Lower leg skin (tissue), 3 donors: Measurements from ENCODE around the gene MAPK8IP3.

Experiments used
- POLR2A ChIP-seq, 2 donors: fragments of 450-650 bp; IDR thresholded peaks; one replicate each; pipeline ENCODE4 v1.6.1; 2016 to 2017; ENCODE audit warnings: antibody characterized with exemption in 2 of 2, mild to moderate bottlenecking in 1 of 2, moderate library complexity in 1 of 2
- TF ChIP-seq, protein P1 (sequence below), 3 donors: fragments of 450-650 bp; IDR thresholded peaks; one replicate each; pipeline ENCODE4 v1.5.1; 2016; ENCODE audit warnings: antibody characterized with exemption in 3 of 3, mild to moderate bottlenecking in 3 of 3, moderate library complexity in 2 of 3

DNA sequence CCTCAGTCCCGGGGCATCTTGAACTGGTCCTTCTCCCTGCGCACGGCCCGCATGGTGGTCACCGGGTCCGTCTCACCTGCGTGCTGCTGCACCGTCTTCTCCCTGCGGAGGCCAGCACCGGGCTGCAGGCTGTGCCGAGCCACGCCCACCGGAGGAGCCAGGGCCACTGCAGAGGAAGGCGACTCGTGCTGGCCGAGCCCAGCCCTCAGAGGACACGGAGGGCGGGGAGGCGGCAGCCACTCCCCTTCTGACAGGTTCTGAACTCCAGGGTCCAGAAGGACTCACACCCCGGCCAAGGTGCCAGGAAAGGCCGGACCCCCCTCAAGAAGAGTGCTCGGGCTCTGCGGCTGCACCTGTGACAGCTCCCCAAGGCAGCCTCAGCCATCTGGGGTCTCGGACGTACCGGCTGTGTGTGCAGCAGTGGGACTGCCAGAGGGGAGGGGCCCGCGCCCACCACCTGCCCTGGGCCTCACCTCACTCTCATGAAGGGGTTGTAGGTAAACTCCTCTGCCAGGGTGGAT is 103.3 kb downstream of the MAPK8IP3 start:
- TF ChIP-seq, protein P1, sequence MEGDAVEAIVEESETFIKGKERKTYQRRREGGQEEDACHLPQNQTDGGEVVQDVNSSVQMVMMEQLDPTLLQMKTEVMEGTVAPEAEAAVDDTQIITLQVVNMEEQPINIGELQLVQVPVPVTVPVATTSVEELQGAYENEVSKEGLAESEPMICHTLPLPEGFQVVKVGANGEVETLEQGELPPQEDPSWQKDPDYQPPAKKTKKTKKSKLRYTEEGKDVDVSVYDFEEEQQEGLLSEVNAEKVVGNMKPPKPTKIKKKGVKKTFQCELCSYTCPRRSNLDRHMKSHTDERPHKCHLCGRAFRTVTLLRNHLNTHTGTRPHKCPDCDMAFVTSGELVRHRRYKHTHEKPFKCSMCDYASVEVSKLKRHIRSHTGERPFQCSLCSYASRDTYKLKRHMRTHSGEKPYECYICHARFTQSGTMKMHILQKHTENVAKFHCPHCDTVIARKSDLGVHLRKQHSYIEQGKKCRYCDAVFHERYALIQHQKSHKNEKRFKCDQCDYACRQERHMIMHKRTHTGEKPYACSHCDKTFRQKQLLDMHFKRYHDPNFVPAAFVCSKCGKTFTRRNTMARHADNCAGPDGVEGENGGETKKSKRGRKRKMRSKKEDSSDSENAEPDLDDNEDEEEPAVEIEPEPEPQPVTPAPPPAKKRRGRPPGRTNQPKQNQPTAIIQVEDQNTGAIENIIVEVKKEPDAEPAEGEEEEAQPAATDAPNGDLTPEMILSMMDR (IDR thresholded peaks at IDR 0.05) = no peak
- no peak for TF ChIP-seq POLR2A (IDR thresholded peaks at IDR 0.05)
